ENCODE results near the gene DNAI1. TPM values are rescaled to one million over a fixed set of nuclear protein-coding genes. Genes with fewer than 3 reads are reported as not detected.
A peak's percentile ranks its signal among the peaks of the same experiment; 100 is the strongest.

The DNAI1 gene
- total RNA-seq, 4 donors from 2014 or later: not detected

GRCh38 chr9:34519321-34520020 is 60.9 kb downstream of the DNAI1 start:
- DNase-seq: no peak
- Histone ChIP-seq H3K27me3 (peaks cover 0 to 16% (median 0%) of the 10 kb centered on the region in 4 donors), H3K4me3 (no peak overlapping the region), H3K36me3 (no peaks in the 10 kb centered on the region), H3K27ac (no peak overlapping the region), H3K4me1 (peaks cover 3 to 14% (median 13%) of the 10 kb centered on the region in 3 donors), H3K9me3 (no peaks in the 10 kb centered on the region)
- WGBS, 2 donors: 78 to 95% methylated on average over 2 of the region's 2 CpGs
- intact Hi-C loops (cut with DNase I): no loop called here
- TF ChIP-seq, protein P1, sequence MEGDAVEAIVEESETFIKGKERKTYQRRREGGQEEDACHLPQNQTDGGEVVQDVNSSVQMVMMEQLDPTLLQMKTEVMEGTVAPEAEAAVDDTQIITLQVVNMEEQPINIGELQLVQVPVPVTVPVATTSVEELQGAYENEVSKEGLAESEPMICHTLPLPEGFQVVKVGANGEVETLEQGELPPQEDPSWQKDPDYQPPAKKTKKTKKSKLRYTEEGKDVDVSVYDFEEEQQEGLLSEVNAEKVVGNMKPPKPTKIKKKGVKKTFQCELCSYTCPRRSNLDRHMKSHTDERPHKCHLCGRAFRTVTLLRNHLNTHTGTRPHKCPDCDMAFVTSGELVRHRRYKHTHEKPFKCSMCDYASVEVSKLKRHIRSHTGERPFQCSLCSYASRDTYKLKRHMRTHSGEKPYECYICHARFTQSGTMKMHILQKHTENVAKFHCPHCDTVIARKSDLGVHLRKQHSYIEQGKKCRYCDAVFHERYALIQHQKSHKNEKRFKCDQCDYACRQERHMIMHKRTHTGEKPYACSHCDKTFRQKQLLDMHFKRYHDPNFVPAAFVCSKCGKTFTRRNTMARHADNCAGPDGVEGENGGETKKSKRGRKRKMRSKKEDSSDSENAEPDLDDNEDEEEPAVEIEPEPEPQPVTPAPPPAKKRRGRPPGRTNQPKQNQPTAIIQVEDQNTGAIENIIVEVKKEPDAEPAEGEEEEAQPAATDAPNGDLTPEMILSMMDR (IDR thresholded peaks at IDR 0.05): no peak
- TF ChIP-seq POLR2A (IDR thresholded peaks at IDR 0.05): no peak

DNA sequence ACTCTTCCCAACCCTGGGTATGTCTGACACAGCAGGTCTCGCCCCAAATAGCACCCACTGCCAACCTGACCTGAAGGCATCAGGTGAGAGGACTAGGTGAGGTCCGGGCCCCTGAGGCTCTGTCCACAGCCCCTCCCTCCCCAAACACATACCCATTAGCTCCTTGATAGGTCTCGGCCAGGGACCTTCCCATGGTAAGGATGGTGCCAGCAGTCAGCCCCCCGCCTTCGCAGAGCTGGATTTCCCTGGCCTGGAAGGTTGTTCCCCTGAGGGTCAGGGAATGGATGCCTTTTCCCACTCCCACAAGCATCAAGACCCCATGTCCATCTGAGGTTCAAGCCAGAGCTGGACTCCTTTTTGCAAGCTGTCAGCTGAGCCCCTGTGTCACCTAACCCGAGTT is 61.5 kb downstream of the DNAI1 start:
- 75% methylated on average over 4 of the region's 6 CpGs; no CpG with 5 or more reads in 1 of the 2 donors for WGBS, 2 donors
- intact Hi-C loops (cut with DNase I): no loop called here
- H3K4me3 ChIP-seq: no peak overlapping the region
- peaks cover 0 to 20% (median 0%) of the 10 kb centered on the region in 4 donors for H3K27me3 ChIP-seq
- no peak overlapping the region for H3K27ac ChIP-seq
- H3K4me1 ChIP-seq: peaks cover 3 to 14% (median 13%) of the 10 kb centered on the region in 3 donors
- no peaks in the 10 kb centered on the region for H3K9me3 ChIP-seq
- H3K36me3 ChIP-seq: no peaks in the 10 kb centered on the region
- no peak for DNase-seq
- TF ChIP-seq POLR2A (IDR thresholded peaks at IDR 0.05): no peak

DNA sequence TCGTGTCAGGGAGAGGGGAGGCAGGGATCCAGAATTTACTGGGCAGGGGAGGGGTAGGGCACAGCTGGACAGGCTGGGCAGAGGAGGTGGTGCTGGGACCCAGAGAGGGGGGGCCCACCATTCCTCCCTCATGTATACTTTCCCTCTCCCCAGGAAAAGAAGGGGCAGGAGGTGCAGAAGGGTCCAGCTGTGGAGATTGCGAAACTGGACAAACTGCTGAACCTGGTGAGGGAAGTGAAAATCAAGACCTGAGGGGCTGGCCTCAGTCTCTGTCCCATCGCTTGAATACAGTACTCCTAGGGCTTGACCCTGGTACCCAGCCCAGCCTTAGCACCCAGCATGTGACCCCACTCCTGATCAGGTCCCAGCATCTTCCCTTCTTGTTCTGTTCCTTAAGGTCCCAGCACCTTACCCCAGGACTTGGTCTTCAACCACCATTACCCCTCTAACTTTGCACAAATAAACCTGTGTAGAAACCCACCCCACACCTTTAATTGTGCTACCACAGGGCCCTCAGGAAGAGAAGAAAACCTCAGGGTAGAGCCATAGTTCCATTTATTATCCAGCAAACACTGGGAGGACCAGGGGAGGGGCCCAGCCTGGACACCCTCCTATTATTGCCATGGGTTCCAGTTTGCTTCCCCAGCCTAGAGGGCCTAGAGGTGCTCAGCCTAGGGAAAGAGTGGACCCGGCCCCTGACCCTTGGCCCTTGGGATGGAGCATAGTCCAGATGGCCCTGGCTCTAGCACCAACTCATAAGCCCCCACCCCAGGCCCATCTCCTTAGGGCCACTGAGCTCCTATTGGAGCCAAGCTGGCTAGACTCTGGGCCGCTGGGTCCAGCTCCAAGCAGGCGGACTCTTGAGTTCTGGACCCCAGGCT is 62.1 kb downstream of the DNAI1 start:
- H3K27me3 ChIP-seq: peaks cover 0 to 25% (median 0%) of the 10 kb centered on the region in 4 donors
- no peaks in the 10 kb centered on the region for H3K36me3 ChIP-seq
- H3K27ac ChIP-seq: no peak overlapping the region
- H3K4me1 ChIP-seq: peaks cover 3 to 14% (median 13%) of the 10 kb centered on the region in 3 donors
- intact Hi-C loops (cut with DNase I): no loop called here
- H3K9me3 ChIP-seq: no peaks in the 10 kb centered on the region
- DNase-seq: no peak
- no peak overlapping the region for H3K4me3 ChIP-seq
- TF ChIP-seq, protein P1 (IDR thresholded peaks at IDR 0.05): no peak
- TF ChIP-seq POLR2A (IDR thresholded peaks at IDR 0.05): no peak
- 75 to 88% methylated on average over 1 to 4 of the region's 6 CpGs for WGBS, 2 donors

DNA sequence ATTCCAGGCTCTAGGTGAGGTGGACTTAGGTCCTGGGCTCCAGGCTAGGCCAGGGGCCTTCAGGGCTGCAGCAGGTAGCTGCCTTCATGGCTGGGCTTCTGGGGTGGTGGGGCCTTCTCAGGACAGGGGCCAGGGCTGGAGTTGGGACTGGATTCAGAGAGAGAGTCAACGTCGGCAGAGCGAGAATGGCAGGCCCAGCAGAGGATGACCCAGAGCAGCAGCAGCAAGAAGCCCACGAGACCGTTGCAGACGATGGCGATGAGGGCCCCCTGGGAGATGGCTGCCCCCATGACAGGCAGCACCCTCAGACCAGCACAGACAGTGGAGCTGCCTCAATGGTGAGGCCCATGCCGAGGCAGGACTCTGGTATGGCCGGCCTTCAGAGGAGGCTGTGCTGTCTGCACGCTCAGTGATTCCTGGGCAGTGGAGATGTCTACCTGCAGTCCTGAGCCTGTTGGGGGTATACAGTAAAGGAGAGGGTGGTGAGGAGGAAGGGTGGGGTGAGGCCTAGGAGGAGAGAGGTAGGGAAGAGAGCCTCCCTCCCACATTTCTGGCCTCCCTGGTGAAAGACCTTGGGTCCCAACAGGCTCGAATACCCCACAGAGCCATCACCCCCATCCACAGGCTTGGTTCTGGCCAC is 62.9 kb downstream of the DNAI1 start:
- intact Hi-C loops (cut with DNase I): no loop called here
- Histone ChIP-seq H3K36me3 (no peaks in the 10 kb centered on the region), H3K4me1 (peaks cover 3 to 14% (median 13%) of the 10 kb centered on the region in 3 donors), H3K27ac (no peak overlapping the region), H3K4me3 (no peak overlapping the region), H3K27me3 (peaks cover 0 to 31% (median 0%) of the 10 kb centered on the region in 4 donors), H3K9me3 (no peaks in the 10 kb centered on the region)
- WGBS, 2 donors: 96 to 97% methylated on average over 5 to 8 of the region's 11 CpGs
- no peak for DNase-seq
- TF ChIP-seq, protein P1 (IDR thresholded peaks at IDR 0.05): no peak
- TF ChIP-seq POLR2A (IDR thresholded peaks at IDR 0.05): no peak

DNA sequence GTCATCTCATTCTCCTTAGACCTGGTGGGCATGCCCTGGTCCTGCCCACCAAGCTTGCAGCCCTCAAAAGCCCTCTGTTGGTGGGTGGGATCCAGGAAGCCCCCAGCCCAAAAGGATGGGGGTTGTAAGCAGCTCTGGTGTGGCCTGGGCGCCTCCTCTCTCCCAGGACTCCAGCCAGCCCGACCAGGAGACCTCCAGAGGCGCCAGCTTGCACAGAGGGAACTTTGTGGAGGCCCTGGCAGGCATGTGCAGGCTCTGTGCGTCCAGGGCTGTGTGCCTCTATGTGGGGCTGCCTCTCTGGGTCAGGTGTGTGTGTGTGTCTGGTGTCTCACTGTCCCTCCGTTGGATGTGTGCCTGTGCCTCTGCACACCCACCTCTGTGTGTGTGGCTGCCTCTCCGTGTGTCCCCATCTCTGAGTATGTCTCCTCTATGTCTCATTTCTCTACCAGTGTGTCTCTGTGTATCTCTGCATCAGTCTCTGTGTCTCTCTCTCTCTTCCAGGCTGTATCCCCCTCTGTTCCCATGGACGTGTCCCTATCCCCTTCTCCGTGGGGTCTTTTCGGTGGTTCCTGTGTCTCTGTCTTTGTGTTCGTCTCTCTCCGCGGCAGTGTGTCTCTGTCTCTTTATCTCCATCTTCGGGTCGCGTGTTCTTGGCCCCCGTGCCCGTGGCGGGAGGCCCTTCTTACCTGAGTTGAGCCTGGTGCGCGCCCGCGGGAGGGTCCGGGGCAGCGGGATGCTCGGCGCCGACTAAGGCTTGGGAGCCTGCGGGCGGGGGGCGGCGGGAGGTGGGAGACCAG is 63.7 kb downstream of the DNAI1 start:
- no peak for DNase-seq
- H3K9me3 ChIP-seq: no peaks in the 10 kb centered on the region
- no peak for TF ChIP-seq POLR2A (IDR thresholded peaks at IDR 0.05)
- TF ChIP-seq, protein P1 (IDR thresholded peaks at IDR 0.05): no peak
- no peaks in the 10 kb centered on the region for H3K36me3 ChIP-seq
- H3K27me3 ChIP-seq: peaks cover 0 to 31% (median 0%) of the 10 kb centered on the region in 4 donors
- WGBS, 2 donors: 24 to 27% methylated on average over 15 to 17 of the region's 31 CpGs
- peak overlapping the region; percentile 29 to 71 (median 50) for H3K4me3 ChIP-seq
- peaks cover 3 to 14% (median 13%) of the 10 kb centered on the region in 3 donors for H3K4me1 ChIP-seq
- peak overlapping the region in 1 of 4 donors; percentile 20 for H3K27ac ChIP-seq
- intact Hi-C loops (cut with DNase I): no loop called here

Data from esophagus squamous epithelium (tissue), 5 donors.